Ammon's horn (tissue), 1 donor: ENCODE measurements around the gene PHF11.
A peak's percentile ranks its signal among the peaks of the same experiment; 100 is the strongest.
"Not testable (repeated sequence)": the region's sequence is repeated elsewhere in the genome, so short reads cannot be mapped to it uniquely, and the experiment has no call there.

Source experiments
- DNase-seq: peaks from one replicate; pipeline ENCODE4 v3.0.0-alpha.2; 2016; ENCODE audit warnings: low spot score

Gene PHF11

GRCh38 chr13:49549289-49549688 lies 53.5 kb downstream of the PHF11 start:
- DNase-seq: no peak

- peak; percentile 40 for DNase-seq
These were observed 55.3 kb downstream of the PHF11 start for GRCh38 chr13:49550942-49551644.

GRCh38 chr13:49553888-49554287 lies 58.1 kb downstream of the PHF11 start:
- DNase-seq: no peak

- DNase-seq: no peak
These were observed 58.6 kb downstream of the PHF11 start for GRCh38 chr13:49554387-49554786.

GRCh38 chr13:49559006-49559405 lies 63.3 kb downstream of the PHF11 start:
- DNase-seq: no peak

- no peak for DNase-seq
These were observed 64.7 kb downstream of the PHF11 start for GRCh38 chr13:49560270-49561061.

- no peak for DNase-seq
These were observed 65.3 kb downstream of the PHF11 start for GRCh38 chr13:49561062-49561410.

GRCh38 chr13:49563516-49563915 lies 67.8 kb downstream of the PHF11 start:
- DNase-seq: peak; percentile 26

GRCh38 chr13:49565461-49565860 lies 69.7 kb downstream of the PHF11 start:
- not testable (repeated sequence) for DNase-seq

GRCh38 chr13:49566461-49566860 lies 70.7 kb downstream of the PHF11 start:
- no peak for DNase-seq

- DNase-seq: no peak
These were observed 71.7 kb downstream of the PHF11 start for GRCh38 chr13:49567491-49567890.

GRCh38 chr13:49569993-49570689 lies 74.4 kb downstream of the PHF11 start:
- DNase-seq: no peak

GRCh38 chr13:49571299-49572240 lies 75.8 kb downstream of the PHF11 start:
- no peak for DNase-seq
